ENCODE results near the gene RHOG.

GRCh38 chr11:3817181-3817800, 23.5 kb downstream of the RHOG start:
- TF ChIP-seq SMAD4 (CRISPR knock-in tag; conservative IDR thresholded peaks at IDR 0.05) (no peak), HMG20B (CRISPR knock-in tag; IDR thresholded peaks at IDR 0.05) (no peak), CTCF (IDR thresholded peaks at IDR 0.05 in 2 of 3, conservative IDR thresholded peaks at IDR 0.05 in 1 of 3; ENCODE audit: insufficient read depth in 2 of 3, low read depth in 1 of 3, low read length in 3 of 3) (no peak), ATF2 (CRISPR knock-in tag; IDR thresholded peaks at IDR 0.05) (no peak), ZNF77 (CRISPR knock-in tag; IDR thresholded peaks at IDR 0.05) (no peak)

Measured in K562 (cell line).